ENCODE results near the gene VARS2.
"Not testable (repeated sequence)": the region's sequence is repeated elsewhere in the genome, so short reads cannot be mapped to it uniquely, and the experiment has no call there.

VARS2 gene

GRCh38 chr6:30870546-30870945 is 43.5 kb upstream of the VARS2 start:
- ATAC-seq, result no peak
- no peak for TF ChIP-seq ZNF565 (CRISPR knock-in tag; conservative IDR thresholded peaks at IDR 0.05; ENCODE audit: low read depth)
- TF ChIP-seq SNAI2 (CRISPR knock-in tag; IDR thresholded peaks at IDR 0.05), result no peak
- TF ChIP-seq GLIS3 (CRISPR knock-in tag; IDR thresholded peaks at IDR 0.05), result no peak
- TF ChIP-seq POU6F1 (CRISPR knock-in tag; IDR thresholded peaks at IDR 0.05; ENCODE audit: borderline replicate concordance, low read depth), result no peak
- TF ChIP-seq ZFP3 (CRISPR knock-in tag; IDR thresholded peaks at IDR 0.05), result no peak
- no peak for TF ChIP-seq ZFP30 (CRISPR knock-in tag; IDR thresholded peaks at IDR 0.05)
- no peak for TF ChIP-seq ZNF70 (CRISPR knock-in tag; IDR thresholded peaks at IDR 0.05)
- no peak for TF ChIP-seq BACH2 (CRISPR knock-in tag; IDR thresholded peaks at IDR 0.05; ENCODE audit: borderline replicate concordance)
- no peak for TF ChIP-seq TSHZ2 (CRISPR knock-in tag; IDR thresholded peaks at IDR 0.05)
- no peak for TF ChIP-seq ZNF8 (CRISPR knock-in tag; IDR thresholded peaks at IDR 0.05)
- no peak for TF ChIP-seq ESRRG (CRISPR knock-in tag; IDR thresholded peaks at IDR 0.05)
- TF ChIP-seq PPARA (CRISPR knock-in tag; IDR thresholded peaks at IDR 0.05; ENCODE audit: borderline replicate concordance), result no peak

GRCh38 chr6:30871592-30872183 is 42.4 kb upstream of the VARS2 start:
- no peak for TF ChIP-seq ZFP3 (CRISPR knock-in tag; IDR thresholded peaks at IDR 0.05)
- TF ChIP-seq PATZ1 (CRISPR knock-in tag; IDR thresholded peaks at IDR 0.05; ENCODE audit: borderline replicate concordance), result no peak
- TF ChIP-seq ARNTL (CRISPR knock-in tag; IDR thresholded peaks at IDR 0.05; ENCODE audit: borderline replicate concordance, low read depth), result no peak
- no peak for TF ChIP-seq TCF4 (CRISPR knock-in tag; IDR thresholded peaks at IDR 0.05; ENCODE audit: borderline replicate concordance)
- peak; percentile 84 for TF ChIP-seq ZFP30 (CRISPR knock-in tag; IDR thresholded peaks at IDR 0.05)
- no peak for TF ChIP-seq ZC3H10 (CRISPR knock-in tag; IDR thresholded peaks at IDR 0.05)
- ATAC-seq, result no peak

- no peak for ATAC-seq
- TF ChIP-seq ZNF70 (CRISPR knock-in tag; IDR thresholded peaks at IDR 0.05) (no peak), CSRNP3 (CRISPR knock-in tag; IDR thresholded peaks at IDR 0.05) (no peak), ZNF8 (CRISPR knock-in tag; IDR thresholded peaks at IDR 0.05) (no peak), ZC3H10 (CRISPR knock-in tag; IDR thresholded peaks at IDR 0.05) (no peak), ARNTL (CRISPR knock-in tag; IDR thresholded peaks at IDR 0.05; ENCODE audit: borderline replicate concordance, low read depth) (no peak), ZFP3 (CRISPR knock-in tag; IDR thresholded peaks at IDR 0.05) (no peak), ZNF565 (CRISPR knock-in tag; conservative IDR thresholded peaks at IDR 0.05; ENCODE audit: low read depth) (no peak), TCF4 (CRISPR knock-in tag; IDR thresholded peaks at IDR 0.05; ENCODE audit: borderline replicate concordance) (no peak), ISL1 (CRISPR knock-in tag; IDR thresholded peaks at IDR 0.05) (no peak), RARB (CRISPR knock-in tag; IDR thresholded peaks at IDR 0.05) (no peak), SNAI2 (CRISPR knock-in tag; IDR thresholded peaks at IDR 0.05) (no peak)
These were observed 40.8 kb upstream of the VARS2 start for GRCh38 chr6:30873137-30873640.

- not testable (repeated sequence) for ATAC-seq
These were observed 40.2 kb upstream of the VARS2 start for GRCh38 chr6:30873795-30874194.

Measured in SK-N-SH treated with all-trans-retinoic acid at 6 μM for 48 hours (cell line).